Measurements from ENCODE around the gene ARHGAP9.
"Not testable (repeated sequence)": the region's sequence is repeated elsewhere in the genome, so short reads cannot be mapped to it uniquely, and the experiment has no call there.

The ARHGAP9 gene

GRCh38 chr12:57431654-57432188, 47.9 kb downstream of the ARHGAP9 start:
- no peak for DNase-seq

DNA sequence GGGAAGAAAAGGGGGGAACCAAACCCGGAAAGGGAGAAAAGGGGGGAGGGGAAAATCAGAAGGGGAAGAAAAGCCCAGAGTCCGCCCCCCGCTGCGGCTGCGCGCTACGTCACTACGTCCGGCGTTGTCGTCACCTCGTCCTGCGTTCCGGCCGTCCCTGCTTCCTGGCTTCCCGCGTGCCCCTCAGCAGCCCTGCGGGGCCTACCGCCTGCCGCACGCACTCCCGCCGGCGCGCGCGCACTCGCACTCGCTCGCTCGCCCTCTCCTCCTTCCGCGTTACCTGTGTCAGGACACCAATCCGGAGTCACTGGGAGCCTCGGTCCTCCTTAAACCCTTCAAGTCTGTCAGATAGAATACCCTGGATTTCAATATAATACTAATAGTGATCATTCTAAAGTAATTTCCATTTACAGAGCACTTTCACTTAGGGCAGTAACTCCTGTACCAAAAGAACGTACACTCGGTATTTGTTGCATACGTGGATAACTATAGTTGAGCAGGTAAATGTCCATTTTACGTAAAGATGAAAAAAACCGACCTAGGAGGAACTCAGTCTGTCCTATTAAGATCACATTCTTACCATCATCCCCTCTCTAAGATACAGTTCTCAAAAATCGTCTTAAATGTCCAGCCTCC, 48.6 kb downstream of the ARHGAP9 start, which contains the start of gene R3HDM2:
Gene R3HDM2, minus strand, starts transcription at position 113 of the 636 bp plus-strand sequence. CDS start 120,615 bp downstream, outside the sequence.
- DNase-seq: peak; percentile 98

GRCh38 chr12:57430112-57430930, 49.3 kb downstream of the ARHGAP9 start:
- no peak for DNase-seq

DNA sequence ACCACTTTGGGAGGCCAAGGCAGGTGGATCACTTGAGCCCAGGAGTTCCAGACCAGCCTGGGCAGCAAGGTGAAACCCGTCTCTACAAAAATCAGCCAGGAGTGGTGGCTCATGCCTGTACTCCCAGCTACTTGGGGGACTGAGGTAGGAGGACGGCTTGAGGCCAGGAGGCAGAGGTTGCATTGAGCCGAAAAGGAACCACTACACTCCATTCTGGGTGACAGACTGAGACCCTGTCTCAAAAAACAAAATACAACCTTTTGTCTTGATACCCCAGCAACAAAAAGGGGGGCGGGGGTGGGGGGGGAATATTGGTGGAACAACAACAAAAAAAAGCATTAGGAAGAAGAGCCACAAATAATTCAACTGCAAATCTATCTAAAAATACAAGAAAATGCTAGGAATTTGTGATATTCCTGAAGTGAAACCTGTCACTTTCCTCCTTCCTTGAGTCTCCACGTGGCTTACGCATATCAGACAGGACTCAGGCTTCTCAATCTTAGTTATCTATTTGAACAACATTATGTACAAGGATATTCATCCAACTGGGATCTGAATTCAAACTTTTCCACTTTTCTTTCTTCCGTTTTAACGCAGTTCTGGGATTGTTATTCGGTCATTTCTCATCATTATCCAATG, 50.1 kb downstream of the ARHGAP9 start:
- no peak for DNase-seq

GRCh38 chr12:57428965-57429364, 50.7 kb downstream of the ARHGAP9 start:
- no peak for DNase-seq

DNA sequence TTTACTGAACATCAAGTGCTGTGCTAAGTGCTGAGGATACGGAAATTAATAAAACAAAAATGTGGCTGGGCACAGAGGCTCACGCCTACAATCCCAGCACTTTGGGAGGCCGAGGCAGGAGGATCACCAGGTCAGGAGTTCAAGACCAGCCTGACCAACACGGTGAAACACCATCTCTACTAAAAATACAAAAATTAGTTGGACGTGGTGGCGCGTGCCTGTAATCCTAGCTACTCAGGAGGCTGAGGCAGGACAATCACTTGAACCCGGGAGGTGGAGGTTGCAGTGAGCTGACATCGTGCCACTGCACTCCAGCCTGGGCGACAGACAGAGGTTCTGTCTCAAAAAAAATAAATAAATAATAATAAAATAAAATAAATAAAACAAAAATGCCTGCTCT, 52.7 kb downstream of the ARHGAP9 start:
- not testable (repeated sequence) for DNase-seq
